Measurements from ENCODE around the gene NPBWR2. TPM values are rescaled to one million over a fixed set of nuclear protein-coding genes. Genes with fewer than 3 reads are reported as not detected.

Gene NPBWR2
- total RNA-seq, 4 donors from 2014 or later, result not detected

GRCh38 chr20:64076061-64076997 lies 31.0 kb downstream of the NPBWR2 start:
- Histone ChIP-seq H3K4me1 (peaks cover 9 to 19% (median 15%) of the 10 kb centered on the region in 4 donors), H3K27me3 (peaks cover 20% of the 10 kb centered on the region), H3K36me3 (no peaks in the 10 kb centered on the region), H3K4me3 (peak overlapping the region in 1 of 4 donors; percentile 84), H3K27ac (peak overlapping the region; percentile 59 to 78 (median 76)), H3K9me3 (no peaks in the 10 kb centered on the region)
- in situ Hi-C loops (cut with MboI; ENCODE audit: low pct_ligation_motif_present in 1 of 4, low pct_unique_long_range_greater_than_20kb in 1 of 4, low sequenced_read_pairs in 3 of 4), result no loop called here
- TF ChIP-seq POLR2AphosphoS5 (IDR thresholded peaks at IDR 0.05), result no peak
- TF ChIP-seq EP300 (IDR thresholded peaks at IDR 0.05; ENCODE audit: low read depth), result no peak
- TF ChIP-seq, protein P1, sequence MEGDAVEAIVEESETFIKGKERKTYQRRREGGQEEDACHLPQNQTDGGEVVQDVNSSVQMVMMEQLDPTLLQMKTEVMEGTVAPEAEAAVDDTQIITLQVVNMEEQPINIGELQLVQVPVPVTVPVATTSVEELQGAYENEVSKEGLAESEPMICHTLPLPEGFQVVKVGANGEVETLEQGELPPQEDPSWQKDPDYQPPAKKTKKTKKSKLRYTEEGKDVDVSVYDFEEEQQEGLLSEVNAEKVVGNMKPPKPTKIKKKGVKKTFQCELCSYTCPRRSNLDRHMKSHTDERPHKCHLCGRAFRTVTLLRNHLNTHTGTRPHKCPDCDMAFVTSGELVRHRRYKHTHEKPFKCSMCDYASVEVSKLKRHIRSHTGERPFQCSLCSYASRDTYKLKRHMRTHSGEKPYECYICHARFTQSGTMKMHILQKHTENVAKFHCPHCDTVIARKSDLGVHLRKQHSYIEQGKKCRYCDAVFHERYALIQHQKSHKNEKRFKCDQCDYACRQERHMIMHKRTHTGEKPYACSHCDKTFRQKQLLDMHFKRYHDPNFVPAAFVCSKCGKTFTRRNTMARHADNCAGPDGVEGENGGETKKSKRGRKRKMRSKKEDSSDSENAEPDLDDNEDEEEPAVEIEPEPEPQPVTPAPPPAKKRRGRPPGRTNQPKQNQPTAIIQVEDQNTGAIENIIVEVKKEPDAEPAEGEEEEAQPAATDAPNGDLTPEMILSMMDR (IDR thresholded peaks at IDR 0.05), result no peak
- no peak for TF ChIP-seq POLR2A (IDR thresholded peaks at IDR 0.05)
- intact Hi-C loops (cut with DNase I; ENCODE audit: low total_unique reads), result no loop called here
- WGBS, 2 donors (ENCODE audit: low coverage in 1 of 2), result 79 to 91% methylated on average over 3 to 16 of the region's 22 CpGs
- no peak for DNase-seq

DNA sequence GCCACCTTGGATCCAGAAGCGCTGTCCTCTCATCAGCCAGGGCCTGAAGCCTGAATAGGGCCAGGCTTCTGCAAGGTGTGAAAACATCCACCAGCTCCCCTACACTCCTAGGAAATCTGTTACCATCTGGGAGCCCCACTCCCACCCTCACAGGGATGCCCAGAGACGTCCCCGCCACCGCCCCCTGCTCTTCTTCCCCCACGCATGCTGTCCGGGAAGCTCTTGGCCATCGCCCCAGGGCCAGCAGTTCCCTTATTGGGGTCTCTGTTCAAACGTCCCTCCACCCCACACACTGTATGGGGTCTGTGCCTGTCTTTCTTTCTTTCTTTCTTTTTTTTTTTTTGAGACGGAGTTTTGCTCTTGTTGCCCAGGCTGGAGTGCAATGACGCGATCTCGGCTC lies 31.8 kb downstream of the NPBWR2 start:
- Histone ChIP-seq H3K27me3 (peaks cover 13% of the 10 kb centered on the region), H3K36me3 (no peaks in the 10 kb centered on the region), H3K4me3 (no peak overlapping the region), H3K27ac (no peak overlapping the region), H3K4me1 (peaks cover 9 to 19% (median 15%) of the 10 kb centered on the region in 4 donors), H3K9me3 (no peaks in the 10 kb centered on the region)
- in situ Hi-C loops (cut with MboI; ENCODE audit: low pct_ligation_motif_present in 1 of 4, low pct_unique_long_range_greater_than_20kb in 1 of 4, low sequenced_read_pairs in 3 of 4) (no loop called here), intact Hi-C loops (cut with DNase I; ENCODE audit: low total_unique reads) (no loop called here)
- TF ChIP-seq POLR2A (IDR thresholded peaks at IDR 0.05) (no peak), POLR2AphosphoS5 (IDR thresholded peaks at IDR 0.05) (no peak), EP300 (IDR thresholded peaks at IDR 0.05; ENCODE audit: low read depth) (no peak)
- TF ChIP-seq, protein P1 (IDR thresholded peaks at IDR 0.05), result no peak
- no peak for DNase-seq
- 88% methylated on average over 12 of the region's 12 CpGs; no CpG with 5 or more reads in 1 of the 2 donors for WGBS, 2 donors (ENCODE audit: low coverage in 1 of 2)

DNA sequence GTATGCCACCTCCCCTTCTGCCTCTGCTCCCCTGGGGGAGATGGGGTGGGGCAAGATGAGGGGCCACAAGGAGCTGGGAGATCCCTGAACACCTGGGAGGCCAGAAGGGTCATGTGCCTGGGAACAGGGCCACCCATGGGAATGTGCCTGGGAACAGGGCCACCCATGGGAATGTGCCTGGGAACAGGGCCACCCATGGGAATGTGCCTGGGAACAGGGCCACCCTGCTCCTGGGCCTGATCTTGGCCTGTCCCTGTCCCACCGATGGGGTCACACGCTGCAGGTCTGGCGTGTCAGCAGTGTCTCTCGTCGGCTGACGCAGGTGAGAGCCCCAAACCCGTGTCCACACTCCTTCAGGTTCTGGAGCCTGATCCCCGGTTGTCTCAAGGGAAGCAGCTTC lies 32.4 kb downstream of the NPBWR2 start:
- no peak overlapping the region for H3K27ac ChIP-seq
- H3K4me3 ChIP-seq, result no peak overlapping the region
- no peaks in the 10 kb centered on the region for H3K36me3 ChIP-seq
- DNase-seq, result no peak
- H3K27me3 ChIP-seq, result peaks cover 13% of the 10 kb centered on the region
- WGBS, 2 donors (ENCODE audit: low coverage in 1 of 2), result 83% methylated on average over 7 of the region's 8 CpGs; no CpG with 5 or more reads in 1 of the 2 donors
- in situ Hi-C loops (cut with MboI; ENCODE audit: low pct_ligation_motif_present in 1 of 4, low pct_unique_long_range_greater_than_20kb in 1 of 4, low sequenced_read_pairs in 3 of 4), result no loop called here
- H3K4me1 ChIP-seq, result peaks cover 9 to 19% (median 15%) of the 10 kb centered on the region in 4 donors
- TF ChIP-seq EP300 (IDR thresholded peaks at IDR 0.05; ENCODE audit: low read depth) (no peak), POLR2AphosphoS5 (IDR thresholded peaks at IDR 0.05) (no peak), POLR2A (IDR thresholded peaks at IDR 0.05) (no peak)
- TF ChIP-seq, protein P1 (IDR thresholded peaks at IDR 0.05), result no peak
- no peaks in the 10 kb centered on the region for H3K9me3 ChIP-seq
- intact Hi-C loops (cut with DNase I; ENCODE audit: low total_unique reads), result no loop called here

- 80 to 85% methylated on average over 2 to 28 of the region's 28 CpGs for WGBS, 2 donors (ENCODE audit: low coverage in 1 of 2)
- Histone ChIP-seq H3K27ac (no peak overlapping the region), H3K4me1 (peaks cover 9 to 16% (median 12%) of the 10 kb centered on the region in 4 donors), H3K27me3 (peaks cover 10% of the 10 kb centered on the region), H3K36me3 (no peaks in the 10 kb centered on the region), H3K9me3 (no peaks in the 10 kb centered on the region), H3K4me3 (no peak overlapping the region)
- no peak for TF ChIP-seq EP300 (IDR thresholded peaks at IDR 0.05; ENCODE audit: low read depth)
- in situ Hi-C loops (cut with MboI; ENCODE audit: low pct_ligation_motif_present in 1 of 4, low pct_unique_long_range_greater_than_20kb in 1 of 4, low sequenced_read_pairs in 3 of 4), result no loop called here
- intact Hi-C loops (cut with DNase I; ENCODE audit: low total_unique reads), result no loop called here
- no peak for DNase-seq
These were observed 33.1 kb downstream of the NPBWR2 start for GRCh38 chr20:64074184-64074789.

All from transverse colon (tissue), 4 donors.